SIG-M5 (cell line): ENCODE results near the gene KCNT1.

Experiments
- DNase-seq: peaks from one replicate; lab custom pipeline; 2025; lab: John Stamatoyannopoulos, UW

KCNT1 gene

GRCh38 chr9:135765416-135765815 is 63.4 kb downstream of the KCNT1 start:
- no peak for DNase-seq

- no peak for DNase-seq
Measured at GRCh38 chr9:135766251-135766650, 64.3 kb downstream of the KCNT1 start.

DNA sequence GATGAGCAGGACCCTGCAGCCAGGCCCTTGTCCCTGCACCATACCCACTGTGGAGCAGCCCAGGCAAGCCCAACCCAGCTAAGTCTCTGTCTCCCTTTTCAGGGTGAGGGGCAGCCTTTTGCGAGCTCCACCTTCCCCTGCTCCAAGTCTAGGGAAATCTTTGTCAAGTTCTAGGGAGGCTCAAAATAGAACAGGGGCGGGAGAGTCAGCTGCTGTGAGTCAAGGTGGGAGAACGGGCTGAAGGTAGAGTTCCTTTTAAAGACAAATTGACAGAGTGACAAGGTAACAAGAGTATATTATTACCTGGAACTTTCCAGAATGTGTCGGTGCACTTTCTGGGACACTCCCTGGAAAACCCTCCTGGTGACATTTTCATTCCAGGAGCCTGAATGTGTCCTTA is 64.7 kb downstream of the KCNT1 start:
- no peak for DNase-seq

- DNase-seq = no peak
Measured at GRCh38 chr9:135768516-135769218, 66.7 kb downstream of the KCNT1 start.

GRCh38 chr9:135769489-135770202 is 67.7 kb downstream of the KCNT1 start:
- DNase-seq = no peak

- no peak for DNase-seq
Measured at GRCh38 chr9:135770203-135770535, 68.2 kb downstream of the KCNT1 start.

- no peak for DNase-seq
Measured at GRCh38 chr9:135770771-135771170, 68.8 kb downstream of the KCNT1 start.

GRCh38 chr9:135771401-135772051 is 69.5 kb downstream of the KCNT1 start:
- DNase-seq = no peak

DNA sequence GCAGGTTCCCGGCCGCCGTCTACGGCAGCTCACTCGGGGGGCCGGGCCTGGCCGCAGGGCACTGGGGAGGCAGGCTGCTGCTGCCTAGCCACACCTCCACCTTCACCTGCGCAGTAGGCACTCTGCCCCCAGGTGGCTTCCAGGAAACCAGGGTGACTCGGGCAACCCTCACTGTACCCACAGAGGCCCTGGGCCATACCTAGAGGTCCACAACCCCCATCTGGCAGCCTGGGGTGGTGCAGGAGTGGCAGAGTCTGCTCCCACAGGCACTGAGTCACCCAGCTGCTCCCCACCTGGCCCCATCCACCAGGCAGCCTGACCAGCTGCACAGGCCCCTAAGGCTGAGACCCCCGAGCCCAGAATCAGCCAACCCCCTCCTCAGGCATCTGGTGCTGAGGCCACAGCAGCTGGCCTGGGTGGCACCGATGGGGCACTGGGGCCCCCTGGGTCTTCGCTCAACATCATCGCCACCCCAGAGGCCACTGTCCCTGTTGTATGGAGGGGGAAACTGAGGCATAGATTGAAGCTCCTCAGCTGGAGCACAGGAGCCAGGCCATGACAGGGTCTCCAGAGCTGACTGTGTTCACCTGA is 70.2 kb downstream of the KCNT1 start:
- DNase-seq = no peak

- DNase-seq = no peak
Measured at GRCh38 chr9:135772702-135773493, 70.9 kb downstream of the KCNT1 start.

DNA sequence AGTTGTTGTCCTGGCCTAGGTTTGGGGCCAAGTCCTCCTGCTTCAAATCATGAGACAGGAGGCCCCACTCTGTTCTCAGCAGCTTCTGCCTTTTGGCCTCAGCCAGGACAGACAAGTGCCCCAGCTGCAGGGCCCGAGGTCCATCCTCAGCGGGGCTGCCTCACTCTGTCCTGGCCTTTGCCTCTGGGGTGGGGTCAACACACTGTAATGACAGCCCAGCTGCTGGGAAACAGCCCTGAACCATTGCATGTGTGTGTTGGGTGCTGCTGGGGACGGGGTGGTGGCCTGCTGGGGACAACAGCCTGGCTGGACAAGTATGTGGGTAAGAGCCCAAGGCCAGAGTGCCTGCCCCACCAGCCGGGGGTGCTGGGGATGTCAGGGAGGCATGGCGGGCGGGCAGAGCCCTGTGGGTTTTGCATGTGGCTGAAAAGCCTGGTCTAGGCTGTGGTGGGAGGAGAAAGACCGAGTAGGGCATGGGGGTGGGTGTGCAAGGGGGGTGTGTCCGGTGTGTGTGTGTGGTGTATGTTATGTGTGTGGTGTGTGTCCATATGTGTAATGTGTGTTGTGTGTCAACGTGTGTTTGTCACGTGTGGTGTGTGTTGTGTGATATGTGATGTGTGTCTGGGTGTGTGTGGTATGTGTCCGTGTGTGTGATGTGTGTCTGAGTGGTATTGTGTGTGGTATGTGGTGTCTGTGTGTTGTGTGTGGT is 71.7 kb downstream of the KCNT1 start:
- no peak for DNase-seq

GRCh38 chr9:135774239-135774747 is 72.3 kb downstream of the KCNT1 start:
- no peak for DNase-seq

DNA sequence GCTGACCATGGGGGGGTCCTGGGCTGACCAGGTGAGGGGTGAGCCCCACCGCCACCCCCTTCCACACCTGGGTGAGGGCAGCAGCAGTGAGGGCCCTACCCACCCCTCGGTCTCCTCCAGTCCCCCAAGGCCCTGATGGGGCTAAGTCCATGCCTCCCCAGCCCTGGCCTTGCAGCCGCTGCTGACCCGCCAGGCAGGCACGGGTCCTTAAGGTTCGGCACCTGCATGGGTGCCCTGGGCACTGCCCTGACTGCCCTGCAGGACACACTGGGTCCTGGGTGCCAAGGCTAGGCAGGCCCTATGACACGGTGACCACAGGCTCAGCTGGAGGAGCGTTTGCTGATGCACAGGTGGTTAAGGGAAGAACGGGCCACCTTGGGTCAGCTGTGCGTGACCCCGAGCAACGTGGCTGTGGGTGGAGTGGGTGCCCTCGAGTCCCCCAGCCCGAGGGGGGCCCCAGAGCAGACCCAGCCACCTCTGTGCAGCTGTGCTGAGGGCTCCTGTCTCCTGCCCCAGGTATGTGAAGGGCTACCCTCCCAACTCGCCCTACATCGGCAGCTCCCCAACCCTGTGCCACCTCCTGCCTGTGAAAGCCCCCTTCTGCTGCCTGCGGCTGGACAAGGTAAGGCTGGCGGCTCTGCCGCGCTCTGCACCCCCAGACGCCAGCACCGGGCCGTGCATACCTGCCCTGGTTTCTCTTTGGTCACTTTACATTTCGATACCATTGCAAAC is 73.0 kb downstream of the KCNT1 start:
- no peak for DNase-seq

GRCh38 chr9:135775911-135776310 is 73.9 kb downstream of the KCNT1 start:
- DNase-seq = no peak

DNA sequence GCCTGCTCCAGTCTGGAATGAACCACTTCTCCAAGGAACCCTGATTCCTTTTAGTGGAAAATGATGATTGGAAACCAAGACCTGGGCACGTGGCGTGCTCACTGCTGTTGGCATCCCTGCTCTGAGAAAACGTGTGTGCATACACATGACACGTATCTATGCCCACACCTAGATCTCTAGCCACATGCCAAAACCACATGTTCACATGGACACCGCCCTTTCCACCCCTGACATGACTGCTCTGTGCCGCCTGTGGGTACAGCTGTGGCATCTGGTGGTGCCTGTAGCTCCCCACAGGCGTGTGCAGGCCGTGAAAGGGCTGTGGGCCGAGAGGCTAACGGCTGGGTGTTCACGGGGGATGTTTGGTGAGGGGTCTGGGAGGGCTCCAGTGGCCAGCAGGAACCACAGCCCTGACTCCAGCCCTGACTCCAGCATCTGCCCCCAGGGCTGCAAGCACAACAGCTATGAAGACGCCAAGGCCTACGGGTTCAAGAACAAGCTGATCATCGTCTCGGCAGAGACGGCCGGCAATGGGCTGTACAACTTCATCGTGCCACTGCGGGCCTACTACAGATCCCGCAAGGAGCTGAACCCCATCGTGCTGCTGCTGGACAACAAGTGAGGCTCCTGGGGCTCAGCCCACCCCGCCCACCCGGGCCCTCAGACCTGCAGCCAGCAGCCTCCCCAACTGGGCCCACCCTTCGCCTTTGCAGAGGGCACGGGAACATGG is 75.1 kb downstream of the KCNT1 start:
- DNase-seq = no peak

GRCh38 chr9:135777623-135778177 is 75.7 kb downstream of the KCNT1 start:
- no peak for DNase-seq

GRCh38 chr9:135778421-135778820 is 76.4 kb downstream of the KCNT1 start:
- no peak for DNase-seq

GRCh38 chr9:135779571-135779970 is 77.6 kb downstream of the KCNT1 start:
- no peak for DNase-seq

DNA sequence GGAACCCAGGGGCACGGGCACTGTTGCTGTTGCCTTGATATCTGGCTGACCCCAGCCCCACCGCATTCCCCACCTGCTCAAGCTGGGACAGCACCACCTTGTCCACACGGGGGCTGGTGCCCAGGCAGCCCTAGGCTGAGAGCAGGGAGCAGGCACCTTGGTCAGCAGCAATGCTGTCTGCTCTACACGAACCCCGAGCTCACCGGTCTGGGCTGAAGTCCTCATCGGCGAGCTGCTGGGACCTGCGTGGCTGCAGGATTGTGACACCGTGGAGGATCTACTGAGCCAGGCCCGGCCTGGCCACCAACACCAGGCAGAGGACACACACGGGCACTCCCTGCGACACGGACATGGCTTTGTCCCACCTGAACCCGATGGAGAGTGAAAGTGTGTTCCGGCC is 78.1 kb downstream of the KCNT1 start:
- DNase-seq = no peak

GRCh38 chr9:135780626-135781025 is 78.6 kb downstream of the KCNT1 start:
- no peak for DNase-seq
